GM12878 (cell line): ENCODE measurements around the gene AGER. TPM values are rescaled to one million over a fixed set of nuclear protein-coding genes. Genes with fewer than 3 reads are reported as not detected.

Experiments
- BCL11A ChIP-seq: IDR thresholded peaks from 2 replicates; pipeline ENCODE4 v1.6.1; 2011; ENCODE audit warnings: low read depth, low read length
- BRCA1 ChIP-seq: IDR thresholded peaks from 2 replicates; pipeline ENCODE4 v1.6.1; 2011; ENCODE audit warnings: low read depth, low read length, improper control_type of control experiment
- CHD4 ChIP-seq: fragments of 200-600 bp; sonication (generic); IDR thresholded peaks from 2 replicates; pipeline ENCODE4 v1.6.1; 2016; ENCODE audit warnings: mild to moderate bottlenecking
- CREB1 ChIP-seq: IDR thresholded peaks from 2 replicates; pipeline ENCODE4 v1.6.1; 2012; ENCODE audit warnings: low read depth, mild to moderate bottlenecking, inconsistent platforms
- CREM ChIP-seq: IDR thresholded peaks from 2 replicates; pipeline ENCODE4 v1.6.1; 2014; ENCODE audit warnings: antibody characterized with exemption, low read depth
- HCFC1 ChIP-seq: fragments of 150-350 bp; IDR thresholded peaks from 2 replicates; pipeline ENCODE4 v1.6.1; 2014; ENCODE audit warnings: low read length
- KAT2A ChIP-seq: conservative IDR thresholded peaks from 2 replicates; pipeline ENCODE4 v1.6.1; 2011; ENCODE audit warnings: low read depth, low read length; ENCODE audit not compliant: control insufficient read depth
- MYC ChIP-seq: IDR thresholded peaks from 2 replicates; pipeline ENCODE4 v1.6.1; 2011; ENCODE audit warnings: mild to moderate bottlenecking, low read length, moderate library complexity, inconsistent platforms; ENCODE audit not compliant: insufficient read depth, insufficient replicate concordance, insufficient read length, severe bottlenecking
- NFIC ChIP-seq: IDR thresholded peaks from 2 replicates; pipeline ENCODE4 v1.6.1; 2012; ENCODE audit warnings: low read depth, mild to moderate bottlenecking, inconsistent platforms, low read length, moderate library complexity
- SMC3 ChIP-seq: IDR thresholded peaks from 2 replicates; pipeline ENCODE4 v1.6.1; 2011; ENCODE audit warnings: low read length, improper control_type of control experiment, borderline replicate concordance
- SRF ChIP-seq, 2 experiments: IDR thresholded peaks; 2 replicates each; pipeline ENCODE4 v1.6.1; 2011; ENCODE audit warnings: low read depth in 2 of 2, low read length in 2 of 2, mild to moderate bottlenecking in 1 of 2, moderate library complexity in 1 of 2
- TAF1 ChIP-seq: IDR thresholded peaks from 2 replicates; pipeline ENCODE4 v1.6.1; 2011; ENCODE audit warnings: mild to moderate bottlenecking, low read depth, low read length, borderline replicate concordance
- YBX1 ChIP-seq: fragments of 450-650 bp; IDR thresholded peaks from 2 replicates; pipeline ENCODE4 v1.6.1; 2016; ENCODE audit warnings: antibody characterized with exemption
- ZNF24 ChIP-seq: fragments of 450-650 bp; IDR thresholded peaks from 2 replicates; pipeline ENCODE4 v1.6.1; 2017; ENCODE audit warnings: antibody characterized with exemption, mild to moderate bottlenecking
- ZNF274 ChIP-seq: IDR thresholded peaks from one replicate; pipeline ENCODE4 v1.8.0; 2011; ENCODE audit not compliant: insufficient read length, insufficient read depth
- polyA plus RNA-seq, 11 experiments: library from polyadenylated mRNA; depleted of rRNA in 4 of 11; unstranded in 6 of 11; stranded (reverse) in 5 of 11; fragments of >200 nt; fragmentation: Nextera tagmentation in 4 of 11; fragmentation: Illumina TruSeq in 1 of 11; extraction: Ambion mirVana in 4 of 11; extraction: Trizol in 1 of 11; gene quantifications; 1 replicate in 1 of 11; 2 replicates in 10 of 11; pipeline versions ENCODE4 v1.2.1 to v1.2.3, GENCODE V29; 2011 to 2016; ENCODE audit warnings: inconsistent platforms in 2 of 11, missing spikeins in 2 of 11, low read depth in 1 of 11
- total RNA-seq, 4 experiments: library from RNA; depleted of rRNA in 3 of 4; stranded (reverse); fragments of >200 nt in 3 of 4; fragmentation: Illumina TruSeq in 1 of 4; extraction: Trizol in 1 of 4; gene quantifications; 2 replicates each; pipeline versions ENCODE4 v1.2.1 to v1.2.3, GENCODE V29; 2013 to 2021
- TF ChIP-seq, protein P1 (sequence below): IDR thresholded peaks from 2 replicates; pipeline ENCODE4 v1.6.1; 2012; ENCODE audit warnings: improper control_type of control experiment, low read depth, low read length; ENCODE audit not compliant: insufficient replicate concordance
- TF ChIP-seq, protein P2 (sequence below): fragments of 450-650 bp; IDR thresholded peaks from 2 replicates; pipeline ENCODE4 v1.6.1; 2017; ENCODE audit warnings: mild to moderate bottlenecking, moderate library complexity
- TF ChIP-seq, protein P3 (sequence below): IDR thresholded peaks from 2 replicates; pipeline ENCODE4 v1.6.1; 2012; ENCODE audit warnings: mild to moderate bottlenecking, low read depth, low read length

Gene AGER
- total and polyA plus RNA-seq, 10 of the 15 experiments (the other 5 are each of a cell fraction or from before 2014, with no cell fraction given), result 1.1 to 18.2 (median 3.9) TPM

DNA sequence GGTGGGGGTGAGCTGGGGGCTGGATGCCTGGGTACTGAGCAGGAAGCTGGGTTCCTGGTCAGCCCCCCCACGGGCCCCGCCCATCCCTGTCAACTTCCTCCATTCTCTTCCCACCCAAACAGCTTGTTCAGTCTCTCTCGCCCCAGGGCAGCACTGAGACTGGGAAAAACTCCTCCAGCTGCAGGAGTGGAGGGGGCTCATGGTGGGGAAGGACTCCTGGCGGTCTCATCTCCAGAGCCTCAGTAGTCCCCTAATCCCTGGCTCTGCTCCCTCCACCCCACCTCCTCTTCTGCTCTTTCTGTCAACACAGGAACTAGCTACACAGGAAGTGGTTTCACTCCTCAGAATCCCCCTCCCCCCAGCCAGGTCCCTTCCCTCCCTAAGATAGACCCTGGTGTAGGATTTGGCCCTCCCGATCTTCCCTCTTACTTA lies 8.6 kb upstream of the AGER start, which contains the start of gene GPSM3 (continued):
- TF ChIP-seq, protein P1, sequence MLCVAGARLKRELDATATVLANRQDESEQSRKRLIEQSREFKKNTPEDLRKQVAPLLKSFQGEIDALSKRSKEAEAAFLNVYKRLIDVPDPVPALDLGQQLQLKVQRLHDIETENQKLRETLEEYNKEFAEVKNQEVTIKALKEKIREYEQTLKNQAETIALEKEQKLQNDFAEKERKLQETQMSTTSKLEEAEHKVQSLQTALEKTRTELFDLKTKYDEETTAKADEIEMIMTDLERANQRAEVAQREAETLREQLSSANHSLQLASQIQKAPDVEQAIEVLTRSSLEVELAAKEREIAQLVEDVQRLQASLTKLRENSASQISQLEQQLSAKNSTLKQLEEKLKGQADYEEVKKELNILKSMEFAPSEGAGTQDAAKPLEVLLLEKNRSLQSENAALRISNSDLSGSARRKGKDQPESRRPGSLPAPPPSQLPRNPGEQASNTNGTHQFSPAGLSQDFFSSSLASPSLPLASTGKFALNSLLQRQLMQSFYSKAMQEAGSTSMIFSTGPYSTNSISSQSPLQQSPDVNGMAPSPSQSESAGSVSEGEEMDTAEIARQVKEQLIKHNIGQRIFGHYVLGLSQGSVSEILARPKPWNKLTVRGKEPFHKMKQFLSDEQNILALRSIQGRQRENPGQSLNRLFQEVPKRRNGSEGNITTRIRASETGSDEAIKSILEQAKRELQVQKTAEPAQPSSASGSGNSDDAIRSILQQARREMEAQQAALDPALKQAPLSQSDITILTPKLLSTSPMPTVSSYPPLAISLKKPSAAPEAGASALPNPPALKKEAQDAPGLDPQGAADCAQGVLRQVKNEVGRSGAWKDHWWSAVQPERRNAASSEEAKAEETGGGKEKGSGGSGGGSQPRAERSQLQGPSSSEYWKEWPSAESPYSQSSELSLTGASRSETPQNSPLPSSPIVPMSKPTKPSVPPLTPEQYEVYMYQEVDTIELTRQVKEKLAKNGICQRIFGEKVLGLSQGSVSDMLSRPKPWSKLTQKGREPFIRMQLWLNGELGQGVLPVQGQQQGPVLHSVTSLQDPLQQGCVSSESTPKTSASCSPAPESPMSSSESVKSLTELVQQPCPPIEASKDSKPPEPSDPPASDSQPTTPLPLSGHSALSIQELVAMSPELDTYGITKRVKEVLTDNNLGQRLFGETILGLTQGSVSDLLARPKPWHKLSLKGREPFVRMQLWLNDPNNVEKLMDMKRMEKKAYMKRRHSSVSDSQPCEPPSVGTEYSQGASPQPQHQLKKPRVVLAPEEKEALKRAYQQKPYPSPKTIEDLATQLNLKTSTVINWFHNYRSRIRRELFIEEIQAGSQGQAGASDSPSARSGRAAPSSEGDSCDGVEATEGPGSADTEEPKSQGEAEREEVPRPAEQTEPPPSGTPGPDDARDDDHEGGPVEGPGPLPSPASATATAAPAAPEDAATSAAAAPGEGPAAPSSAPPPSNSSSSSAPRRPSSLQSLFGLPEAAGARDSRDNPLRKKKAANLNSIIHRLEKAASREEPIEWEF, result no peak
- TF ChIP-seq CREM (no peak), SRF (IDR thresholded peaks at IDR 0.05; ENCODE audit: low read depth in 2 of 2, low read length in 2 of 2) (no peak), CREB1 (no peak), ZNF24 (no peak), MYC (no peak), YBX1 (no peak), SMC3 (no peak), BRCA1 (no peak), KAT2A (no peak), TAF1 (peak; percentile 61), CHD4 (no peak), BCL11A (no peak), NFIC (no peak), HCFC1 (no peak; the same call in 1 of the 2 replicates), ZNF274 (no peak)
- TF ChIP-seq, protein P2, sequence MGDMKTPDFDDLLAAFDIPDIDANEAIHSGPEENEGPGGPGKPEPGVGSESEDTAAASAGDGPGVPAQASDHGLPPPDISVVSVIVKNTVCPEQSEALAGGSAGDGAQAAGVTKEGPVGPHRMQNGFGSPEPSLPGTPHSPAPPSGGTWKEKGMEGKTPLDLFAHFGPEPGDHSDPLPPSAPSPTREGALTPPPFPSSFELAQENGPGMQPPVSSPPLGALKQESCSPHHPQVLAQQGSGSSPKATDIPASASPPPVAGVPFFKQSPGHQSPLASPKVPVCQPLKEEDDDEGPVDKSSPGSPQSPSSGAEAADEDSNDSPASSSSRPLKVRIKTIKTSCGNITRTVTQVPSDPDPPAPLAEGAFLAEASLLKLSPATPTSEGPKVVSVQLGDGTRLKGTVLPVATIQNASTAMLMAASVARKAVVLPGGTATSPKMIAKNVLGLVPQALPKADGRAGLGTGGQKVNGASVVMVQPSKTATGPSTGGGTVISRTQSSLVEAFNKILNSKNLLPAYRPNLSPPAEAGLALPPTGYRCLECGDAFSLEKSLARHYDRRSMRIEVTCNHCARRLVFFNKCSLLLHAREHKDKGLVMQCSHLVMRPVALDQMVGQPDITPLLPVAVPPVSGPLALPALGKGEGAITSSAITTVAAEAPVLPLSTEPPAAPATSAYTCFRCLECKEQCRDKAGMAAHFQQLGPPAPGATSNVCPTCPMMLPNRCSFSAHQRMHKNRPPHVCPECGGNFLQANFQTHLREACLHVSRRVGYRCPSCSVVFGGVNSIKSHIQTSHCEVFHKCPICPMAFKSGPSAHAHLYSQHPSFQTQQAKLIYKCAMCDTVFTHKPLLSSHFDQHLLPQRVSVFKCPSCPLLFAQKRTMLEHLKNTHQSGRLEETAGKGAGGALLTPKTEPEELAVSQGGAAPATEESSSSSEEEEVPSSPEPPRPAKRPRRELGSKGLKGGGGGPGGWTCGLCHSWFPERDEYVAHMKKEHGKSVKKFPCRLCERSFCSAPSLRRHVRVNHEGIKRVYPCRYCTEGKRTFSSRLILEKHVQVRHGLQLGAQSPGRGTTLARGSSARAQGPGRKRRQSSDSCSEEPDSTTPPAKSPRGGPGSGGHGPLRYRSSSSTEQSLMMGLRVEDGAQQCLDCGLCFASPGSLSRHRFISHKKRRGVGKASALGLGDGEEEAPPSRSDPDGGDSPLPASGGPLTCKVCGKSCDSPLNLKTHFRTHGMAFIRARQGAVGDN, result peak; percentile 52
- TF ChIP-seq, protein P3, sequence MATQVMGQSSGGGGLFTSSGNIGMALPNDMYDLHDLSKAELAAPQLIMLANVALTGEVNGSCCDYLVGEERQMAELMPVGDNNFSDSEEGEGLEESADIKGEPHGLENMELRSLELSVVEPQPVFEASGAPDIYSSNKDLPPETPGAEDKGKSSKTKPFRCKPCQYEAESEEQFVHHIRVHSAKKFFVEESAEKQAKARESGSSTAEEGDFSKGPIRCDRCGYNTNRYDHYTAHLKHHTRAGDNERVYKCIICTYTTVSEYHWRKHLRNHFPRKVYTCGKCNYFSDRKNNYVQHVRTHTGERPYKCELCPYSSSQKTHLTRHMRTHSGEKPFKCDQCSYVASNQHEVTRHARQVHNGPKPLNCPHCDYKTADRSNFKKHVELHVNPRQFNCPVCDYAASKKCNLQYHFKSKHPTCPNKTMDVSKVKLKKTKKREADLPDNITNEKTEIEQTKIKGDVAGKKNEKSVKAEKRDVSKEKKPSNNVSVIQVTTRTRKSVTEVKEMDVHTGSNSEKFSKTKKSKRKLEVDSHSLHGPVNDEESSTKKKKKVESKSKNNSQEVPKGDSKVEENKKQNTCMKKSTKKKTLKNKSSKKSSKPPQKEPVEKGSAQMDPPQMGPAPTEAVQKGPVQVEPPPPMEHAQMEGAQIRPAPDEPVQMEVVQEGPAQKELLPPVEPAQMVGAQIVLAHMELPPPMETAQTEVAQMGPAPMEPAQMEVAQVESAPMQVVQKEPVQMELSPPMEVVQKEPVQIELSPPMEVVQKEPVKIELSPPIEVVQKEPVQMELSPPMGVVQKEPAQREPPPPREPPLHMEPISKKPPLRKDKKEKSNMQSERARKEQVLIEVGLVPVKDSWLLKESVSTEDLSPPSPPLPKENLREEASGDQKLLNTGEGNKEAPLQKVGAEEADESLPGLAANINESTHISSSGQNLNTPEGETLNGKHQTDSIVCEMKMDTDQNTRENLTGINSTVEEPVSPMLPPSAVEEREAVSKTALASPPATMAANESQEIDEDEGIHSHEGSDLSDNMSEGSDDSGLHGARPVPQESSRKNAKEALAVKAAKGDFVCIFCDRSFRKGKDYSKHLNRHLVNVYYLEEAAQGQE, result no peak
